ENCODE data around the gene AMHR2. TPM values are rescaled to one million over a fixed set of nuclear protein-coding genes. Genes with fewer than 3 reads are reported as not detected.

The AMHR2 gene
- total RNA-seq, 1 donor from 2014 or later = not detected

GRCh38 chr12:53452159-53453077 is 28.8 kb downstream of the AMHR2 start:
- FAIRE-seq = no peak
- H3K27me3 ChIP-seq (ENCODE audit: insufficient read depth, low read length) = no peaks in the 10 kb centered on the region
- Mint-ChIP-seq H3K4me3 (ENCODE audit: unreplicated experiment) (peak overlapping the region; percentile 98), H3K36me3 (ENCODE audit: low read depth, unreplicated experiment) (peaks cover 18% of the 10 kb centered on the region), H3K9me3 (ENCODE audit: unreplicated experiment) (no peaks in the 10 kb centered on the region), H3K27me3 (ENCODE audit: low read depth, unreplicated experiment) (no peaks in the 10 kb centered on the region), H3K4me1 (ENCODE audit: low read depth, unreplicated experiment) (peaks cover 8% of the 10 kb centered on the region), H3K27ac (ENCODE audit: unreplicated experiment) (peak overlapping the region; percentile 95)
- TF ChIP-seq CTCF (IDR thresholded peaks at IDR 0.05; ENCODE audit: insufficient read depth, low read depth, low read length) (no peak), EZH2 (IDR thresholded peaks at IDR 0.05; ENCODE audit: insufficient read depth, low read length) (no peak)
- peaks cover 48% of the 10 kb centered on the region for H4K20me1 ChIP-seq (ENCODE audit: insufficient read depth, low read length)
- H3K4me1 ChIP-seq (ENCODE audit: insufficient read depth, low read length) = peaks cover 10% of the 10 kb centered on the region
- peaks cover 53% of the 10 kb centered on the region for H3K79me2 ChIP-seq (ENCODE audit: insufficient read depth, low read length)
- H3K9me3 ChIP-seq (ENCODE audit: insufficient read depth, low read depth, low read length) = no peaks in the 10 kb centered on the region
- peak; percentile 75 for DNase-seq (ENCODE audit: low read depth)
- no peak overlapping the region for H2AFZ ChIP-seq (ENCODE audit: low read depth, low read length)
- H3K4me3 ChIP-seq (ENCODE audit: insufficient read depth, low read depth, low read length) = peak overlapping the region; percentile 100
- peak overlapping the region; percentile 94 for H3K27ac ChIP-seq (ENCODE audit: low read depth, low read length)
- H3K36me3 ChIP-seq (ENCODE audit: insufficient read depth, low read length) = peaks cover 41% of the 10 kb centered on the region
- peak overlapping the region; percentile 99 for H3K9ac ChIP-seq (ENCODE audit: low read length)
- H3K4me2 ChIP-seq (ENCODE audit: low read length) = peak overlapping the region; percentile 96

GRCh38 chr12:53453953-53454640 is 30.4 kb downstream of the AMHR2 start:
- peaks cover 10% of the 10 kb centered on the region for H3K4me1 ChIP-seq (ENCODE audit: insufficient read depth, low read length)
- H3K4me3 Mint-ChIP-seq (ENCODE audit: unreplicated experiment) = peak overlapping the region; percentile 98
- no peaks in the 10 kb centered on the region for H3K27me3 Mint-ChIP-seq (ENCODE audit: low read depth, unreplicated experiment)
- H3K9ac ChIP-seq (ENCODE audit: low read length) = peak overlapping the region; percentile 99
- H3K4me2 ChIP-seq (ENCODE audit: low read length) = peak overlapping the region; percentile 96
- H3K9me3 Mint-ChIP-seq (ENCODE audit: unreplicated experiment) = no peaks in the 10 kb centered on the region
- H3K36me3 Mint-ChIP-seq (ENCODE audit: low read depth, unreplicated experiment) = peaks cover 10% of the 10 kb centered on the region
- DNase-seq (ENCODE audit: low read depth) (no peak), FAIRE-seq (no peak)
- H3K4me3 ChIP-seq (ENCODE audit: insufficient read depth, low read depth, low read length) = peak overlapping the region; percentile 100
- no peaks in the 10 kb centered on the region for H3K9me3 ChIP-seq (ENCODE audit: insufficient read depth, low read depth, low read length)
- peaks cover 70% of the 10 kb centered on the region for H3K79me2 ChIP-seq (ENCODE audit: insufficient read depth, low read length)
- peaks cover 8% of the 10 kb centered on the region for H3K4me1 Mint-ChIP-seq (ENCODE audit: low read depth, unreplicated experiment)
- peaks cover 65% of the 10 kb centered on the region for H4K20me1 ChIP-seq (ENCODE audit: insufficient read depth, low read length)
- no peaks in the 10 kb centered on the region for H3K27me3 ChIP-seq (ENCODE audit: insufficient read depth, low read length)
- H3K27ac Mint-ChIP-seq (ENCODE audit: unreplicated experiment) = peak overlapping the region; percentile 72
- TF ChIP-seq CTCF (IDR thresholded peaks at IDR 0.05; ENCODE audit: insufficient read depth, low read depth, low read length) (no peak), EZH2 (IDR thresholded peaks at IDR 0.05; ENCODE audit: insufficient read depth, low read length) (no peak)
- H3K36me3 ChIP-seq (ENCODE audit: insufficient read depth, low read length) = peaks cover 51% of the 10 kb centered on the region
- H3K27ac ChIP-seq (ENCODE audit: low read depth, low read length) = no peak overlapping the region
- no peak overlapping the region for H2AFZ ChIP-seq (ENCODE audit: low read depth, low read length)
